ENCODE data around the gene DNLZ. TPM values are rescaled to one million over a fixed set of nuclear protein-coding genes. Genes with fewer than 3 reads are reported as not detected.

The DNLZ gene
- total and polyA plus RNA-seq, 2 donors (not counting 1 experiment from before 2014, with no cell fraction given), result 23.0 to 42.0 TPM

- Mint-ChIP-seq H3K4me1 (no peaks in the 10 kb centered on the region), H3K4me3 (no peak overlapping the region)
- ATAC-seq (ENCODE audit: low read depth), result no peak
Observed at GRCh38 chr9:136381966-136382513, 18.5 kb upstream of the DNLZ start.

GRCh38 chr9:136381311-136381710 is 17.8 kb upstream of the DNLZ start:
- Histone ChIP-seq H3K9me3 (ENCODE audit: control extremely low read depth in 1 of 3, control insufficient read depth in 2 of 3, insufficient read depth in 1 of 3, low read length in 2 of 3) (no peaks in the 10 kb centered on the region), H3K4me3 (ENCODE audit: control extremely low read depth in 1 of 5, extremely low read depth in 1 of 5, insufficient read depth in 1 of 5, low read depth in 2 of 5, low read length in 4 of 5) (no peak overlapping the region), H3K4me2 (replicated peaks; ENCODE audit: low read depth, low read length, poor library complexity, severe bottlenecking) (no peak overlapping the region), H3K79me2 (ENCODE audit: control insufficient read depth, insufficient read depth, low read length) (no peaks in the 10 kb centered on the region), H3K27ac (ENCODE audit: low read length in 2 of 2) (no peak overlapping the region), H4K20me1 (ENCODE audit: control insufficient read depth, insufficient read depth, low read length, poor library complexity, severe bottlenecking) (no peaks in the 10 kb centered on the region), H3K9ac (ENCODE audit: low read length) (no peak overlapping the region), H3K36me3 (replicated peaks in 1 of 2; ENCODE audit: control extremely low read depth in 1 of 2, control insufficient read depth in 1 of 2, extremely low read depth in 1 of 2, insufficient read depth in 2 of 2, low read length in 1 of 2) (peaks cover 0 to 17% of the 10 kb centered on the region in 2 experiments), H2AFZ (ENCODE audit: insufficient read depth, low read depth, low read length, poor library complexity, severe bottlenecking) (no peak overlapping the region), H3K4me1 (ENCODE audit: control insufficient read depth in 2 of 2, insufficient read depth in 2 of 2, low read length in 2 of 2) (no peaks in the 10 kb centered on the region), H3K27me3 (replicated peaks in 1 of 4; ENCODE audit: control extremely low read depth in 1 of 4, control insufficient read depth in 3 of 4, insufficient read depth in 4 of 4, low read length in 3 of 4) (no peaks in the 10 kb centered on the region)
- Mint-ChIP-seq H3K4me1 (no peaks in the 10 kb centered on the region), H3K27ac (no peak overlapping the region), H3K9me3 (ENCODE audit: insufficient read depth) (no peaks in the 10 kb centered on the region), H3K4me3 (no peak overlapping the region), H3K27me3 (no peaks in the 10 kb centered on the region)
- WGBS (ENCODE audit: insufficient coverage), result 96% methylated on average over 8 of the region's 9 CpGs
- TF ChIP-seq EZH2 (IDR thresholded peaks at IDR 0.05; ENCODE audit: borderline replicate concordance, insufficient read depth, low read depth, low read length, poor library complexity, severe bottlenecking), result no peak
- TF ChIP-seq, protein P1, sequence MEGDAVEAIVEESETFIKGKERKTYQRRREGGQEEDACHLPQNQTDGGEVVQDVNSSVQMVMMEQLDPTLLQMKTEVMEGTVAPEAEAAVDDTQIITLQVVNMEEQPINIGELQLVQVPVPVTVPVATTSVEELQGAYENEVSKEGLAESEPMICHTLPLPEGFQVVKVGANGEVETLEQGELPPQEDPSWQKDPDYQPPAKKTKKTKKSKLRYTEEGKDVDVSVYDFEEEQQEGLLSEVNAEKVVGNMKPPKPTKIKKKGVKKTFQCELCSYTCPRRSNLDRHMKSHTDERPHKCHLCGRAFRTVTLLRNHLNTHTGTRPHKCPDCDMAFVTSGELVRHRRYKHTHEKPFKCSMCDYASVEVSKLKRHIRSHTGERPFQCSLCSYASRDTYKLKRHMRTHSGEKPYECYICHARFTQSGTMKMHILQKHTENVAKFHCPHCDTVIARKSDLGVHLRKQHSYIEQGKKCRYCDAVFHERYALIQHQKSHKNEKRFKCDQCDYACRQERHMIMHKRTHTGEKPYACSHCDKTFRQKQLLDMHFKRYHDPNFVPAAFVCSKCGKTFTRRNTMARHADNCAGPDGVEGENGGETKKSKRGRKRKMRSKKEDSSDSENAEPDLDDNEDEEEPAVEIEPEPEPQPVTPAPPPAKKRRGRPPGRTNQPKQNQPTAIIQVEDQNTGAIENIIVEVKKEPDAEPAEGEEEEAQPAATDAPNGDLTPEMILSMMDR (IDR thresholded peaks at IDR 0.05), result no peak
- intact Hi-C loops (cut with micrococcal nuclease), result no loop called here
- ATAC-seq (ENCODE audit: low read depth) (no peak), DNase-seq (no peak)
- CTCF ChIA-PET, result interaction anchor here (1.1 kb wide), 1 partner anchor 18 kb away, joined by 3 read pairs; the partner anchor contains the start of gene DNLZ
- POLR2A ChIA-PET, result no interaction called here

More at GRCh38 chr9:136381966-136382513, 18.5 kb upstream of the DNLZ start:
- peaks cover 0 to 19% of the 10 kb centered on the region in 2 experiments for H3K36me3 ChIP-seq (replicated peaks in 1 of 2; ENCODE audit: control extremely low read depth in 1 of 2, control insufficient read depth in 1 of 2, extremely low read depth in 1 of 2, insufficient read depth in 2 of 2, low read length in 1 of 2)
- H3K4me3 ChIP-seq (ENCODE audit: control extremely low read depth in 1 of 5, extremely low read depth in 1 of 5, insufficient read depth in 1 of 5, low read depth in 2 of 5, low read length in 4 of 5), result no peak overlapping the region
- Mint-ChIP-seq H3K27me3 (no peaks in the 10 kb centered on the region), H3K27ac (no peak overlapping the region), H3K9me3 (ENCODE audit: insufficient read depth) (no peaks in the 10 kb centered on the region)
- intact Hi-C loops (cut with micrococcal nuclease), result no loop called here
- no peak overlapping the region for H2AFZ ChIP-seq (ENCODE audit: insufficient read depth, low read depth, low read length, poor library complexity, severe bottlenecking)
- no peaks in the 10 kb centered on the region for H3K79me2 ChIP-seq (ENCODE audit: control insufficient read depth, insufficient read depth, low read length)
- CTCF ChIA-PET, result interaction anchor here (1.1 kb wide), 1 partner anchor 19 kb away, joined by 3 read pairs; the partner anchor contains the start of gene DNLZ
- 96% methylated on average over 25 of the region's 25 CpGs for WGBS (ENCODE audit: insufficient coverage)
- DNase-seq, result no peak
- no peaks in the 10 kb centered on the region for H3K4me1 ChIP-seq (ENCODE audit: control insufficient read depth in 2 of 2, insufficient read depth in 2 of 2, low read length in 2 of 2)
- no peak overlapping the region for H3K27ac ChIP-seq (ENCODE audit: low read length in 2 of 2)
- POLR2A ChIA-PET, result no interaction called here
- no peaks in the 10 kb centered on the region for H3K27me3 ChIP-seq (replicated peaks in 1 of 4; ENCODE audit: control extremely low read depth in 1 of 4, control insufficient read depth in 3 of 4, insufficient read depth in 4 of 4, low read length in 3 of 4)
- H3K4me2 ChIP-seq (replicated peaks; ENCODE audit: low read depth, low read length, poor library complexity, severe bottlenecking), result no peak overlapping the region
- H4K20me1 ChIP-seq (ENCODE audit: control insufficient read depth, insufficient read depth, low read length, poor library complexity, severe bottlenecking), result no peaks in the 10 kb centered on the region
- no peak overlapping the region for H3K9ac ChIP-seq (ENCODE audit: low read length)
- TF ChIP-seq, protein P1 (IDR thresholded peaks at IDR 0.05), result no peak
- TF ChIP-seq EZH2 (IDR thresholded peaks at IDR 0.05; ENCODE audit: borderline replicate concordance, insufficient read depth, low read depth, low read length, poor library complexity, severe bottlenecking), result no peak
- H3K9me3 ChIP-seq (ENCODE audit: control extremely low read depth in 1 of 3, control insufficient read depth in 2 of 3, insufficient read depth in 1 of 3, low read length in 2 of 3), result no peaks in the 10 kb centered on the region
